ENCODE results near the gene DPYSL3. TPM values are rescaled to one million over a fixed set of nuclear protein-coding genes. Genes with fewer than 3 reads are reported as not detected.

Gene DPYSL3
- total and polyA plus RNA-seq, 4 donors, result 0.35 to 3.6 (median 1.7) TPM

GRCh38 chr5:147431586-147431985 lies 78.3 kb downstream of the DPYSL3 start:
- Histone ChIP-seq H3K9ac (ENCODE audit: low read depth in 1 of 2, low read length in 2 of 2) (no peak overlapping the region), H3K27me3 (ENCODE audit: control insufficient read depth in 4 of 4, insufficient read depth in 4 of 4, low read length in 3 of 4) (peaks cover 0 to 3% (median 0%) of the 10 kb centered on the region in 4 donors), H3K4me1 (ENCODE audit: control insufficient read depth in 4 of 4, insufficient read depth in 4 of 4, low read length in 3 of 4) (no peaks in the 10 kb centered on the region), H3K9me3 (ENCODE audit: control insufficient read depth in 4 of 4, low read length in 3 of 4) (no peaks in the 10 kb centered on the region), H3K36me3 (ENCODE audit: control insufficient read depth in 4 of 4, insufficient read depth in 3 of 4, low read depth in 1 of 4, low read length in 3 of 4) (no peaks in the 10 kb centered on the region), H3K27ac (ENCODE audit: low read depth in 1 of 2, low read length in 2 of 2) (no peak overlapping the region), H3K4me3 (ENCODE audit: low read depth in 1 of 3, low read length in 3 of 3) (no peak overlapping the region)
- DNase-seq (ENCODE audit: low spot score), result no peak
- TF ChIP-seq EGR1 (IDR thresholded peaks at IDR 0.05; ENCODE audit: low read depth in 2 of 2), result no peak
- TF ChIP-seq GABPA (IDR thresholded peaks at IDR 0.05 in 1 of 2, conservative IDR thresholded peaks at IDR 0.05 in 1 of 2), result no peak
- WGBS, result 67% methylated on average over 3 of the region's 3 CpGs

GRCh38 chr5:147430628-147431027 lies 79.2 kb downstream of the DPYSL3 start:
- Histone ChIP-seq H3K9ac (ENCODE audit: low read depth in 1 of 2, low read length in 2 of 2) (no peak overlapping the region), H3K4me3 (ENCODE audit: low read depth in 1 of 3, low read length in 3 of 3) (no peak overlapping the region), H3K9me3 (ENCODE audit: control insufficient read depth in 4 of 4, low read length in 3 of 4) (no peaks in the 10 kb centered on the region), H3K4me1 (ENCODE audit: control insufficient read depth in 4 of 4, insufficient read depth in 4 of 4, low read length in 3 of 4) (no peaks in the 10 kb centered on the region), H3K36me3 (ENCODE audit: control insufficient read depth in 4 of 4, insufficient read depth in 3 of 4, low read depth in 1 of 4, low read length in 3 of 4) (no peaks in the 10 kb centered on the region), H3K27me3 (ENCODE audit: control insufficient read depth in 4 of 4, insufficient read depth in 4 of 4, low read length in 3 of 4) (peaks cover 0 to 2% (median 0%) of the 10 kb centered on the region in 4 donors), H3K27ac (ENCODE audit: low read depth in 1 of 2, low read length in 2 of 2) (no peak overlapping the region)
- TF ChIP-seq FOXA1 (IDR thresholded peaks at IDR 0.05), result no peak
- no peak for TF ChIP-seq YY1 (IDR thresholded peaks at IDR 0.05)
- no peak for TF ChIP-seq SP1 (IDR thresholded peaks at IDR 0.05)
- TF ChIP-seq RXRA (IDR thresholded peaks at IDR 0.05), result no peak
- no peak for TF ChIP-seq HNF4G (IDR thresholded peaks at IDR 0.05)
- TF ChIP-seq TAF1 (conservative IDR thresholded peaks at IDR 0.05), result no peak
- no peak for TF ChIP-seq NR2F2 (IDR thresholded peaks at IDR 0.05)
- TF ChIP-seq, protein P1, sequence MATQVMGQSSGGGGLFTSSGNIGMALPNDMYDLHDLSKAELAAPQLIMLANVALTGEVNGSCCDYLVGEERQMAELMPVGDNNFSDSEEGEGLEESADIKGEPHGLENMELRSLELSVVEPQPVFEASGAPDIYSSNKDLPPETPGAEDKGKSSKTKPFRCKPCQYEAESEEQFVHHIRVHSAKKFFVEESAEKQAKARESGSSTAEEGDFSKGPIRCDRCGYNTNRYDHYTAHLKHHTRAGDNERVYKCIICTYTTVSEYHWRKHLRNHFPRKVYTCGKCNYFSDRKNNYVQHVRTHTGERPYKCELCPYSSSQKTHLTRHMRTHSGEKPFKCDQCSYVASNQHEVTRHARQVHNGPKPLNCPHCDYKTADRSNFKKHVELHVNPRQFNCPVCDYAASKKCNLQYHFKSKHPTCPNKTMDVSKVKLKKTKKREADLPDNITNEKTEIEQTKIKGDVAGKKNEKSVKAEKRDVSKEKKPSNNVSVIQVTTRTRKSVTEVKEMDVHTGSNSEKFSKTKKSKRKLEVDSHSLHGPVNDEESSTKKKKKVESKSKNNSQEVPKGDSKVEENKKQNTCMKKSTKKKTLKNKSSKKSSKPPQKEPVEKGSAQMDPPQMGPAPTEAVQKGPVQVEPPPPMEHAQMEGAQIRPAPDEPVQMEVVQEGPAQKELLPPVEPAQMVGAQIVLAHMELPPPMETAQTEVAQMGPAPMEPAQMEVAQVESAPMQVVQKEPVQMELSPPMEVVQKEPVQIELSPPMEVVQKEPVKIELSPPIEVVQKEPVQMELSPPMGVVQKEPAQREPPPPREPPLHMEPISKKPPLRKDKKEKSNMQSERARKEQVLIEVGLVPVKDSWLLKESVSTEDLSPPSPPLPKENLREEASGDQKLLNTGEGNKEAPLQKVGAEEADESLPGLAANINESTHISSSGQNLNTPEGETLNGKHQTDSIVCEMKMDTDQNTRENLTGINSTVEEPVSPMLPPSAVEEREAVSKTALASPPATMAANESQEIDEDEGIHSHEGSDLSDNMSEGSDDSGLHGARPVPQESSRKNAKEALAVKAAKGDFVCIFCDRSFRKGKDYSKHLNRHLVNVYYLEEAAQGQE (IDR thresholded peaks at IDR 0.05), result no peak
- TF ChIP-seq EGR1 (IDR thresholded peaks at IDR 0.05; ENCODE audit: low read depth in 2 of 2), result no peak
- TF ChIP-seq CTCF (IDR thresholded peaks at IDR 0.05; ENCODE audit: low read depth, low read length, missing input control), result no peak
- TF ChIP-seq JUND (IDR thresholded peaks at IDR 0.05), result no peak
- TF ChIP-seq FOXA2 (IDR thresholded peaks at IDR 0.05), result no peak
- no peak for TF ChIP-seq HNF4A (conservative IDR thresholded peaks at IDR 0.05)
- no peak for TF ChIP-seq ATF3 (IDR thresholded peaks at IDR 0.05)
- TF ChIP-seq, protein P2, sequence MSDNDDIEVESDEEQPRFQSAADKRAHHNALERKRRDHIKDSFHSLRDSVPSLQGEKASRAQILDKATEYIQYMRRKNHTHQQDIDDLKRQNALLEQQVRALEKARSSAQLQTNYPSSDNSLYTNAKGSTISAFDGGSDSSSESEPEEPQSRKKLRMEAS (IDR thresholded peaks at IDR 0.05), result no peak
- no peak for TF ChIP-seq RAD21 (IDR thresholded peaks at IDR 0.05)
- no peak for TF ChIP-seq GABPA (IDR thresholded peaks at IDR 0.05 in 1 of 2, conservative IDR thresholded peaks at IDR 0.05 in 1 of 2)
- TF ChIP-seq, protein P3, sequence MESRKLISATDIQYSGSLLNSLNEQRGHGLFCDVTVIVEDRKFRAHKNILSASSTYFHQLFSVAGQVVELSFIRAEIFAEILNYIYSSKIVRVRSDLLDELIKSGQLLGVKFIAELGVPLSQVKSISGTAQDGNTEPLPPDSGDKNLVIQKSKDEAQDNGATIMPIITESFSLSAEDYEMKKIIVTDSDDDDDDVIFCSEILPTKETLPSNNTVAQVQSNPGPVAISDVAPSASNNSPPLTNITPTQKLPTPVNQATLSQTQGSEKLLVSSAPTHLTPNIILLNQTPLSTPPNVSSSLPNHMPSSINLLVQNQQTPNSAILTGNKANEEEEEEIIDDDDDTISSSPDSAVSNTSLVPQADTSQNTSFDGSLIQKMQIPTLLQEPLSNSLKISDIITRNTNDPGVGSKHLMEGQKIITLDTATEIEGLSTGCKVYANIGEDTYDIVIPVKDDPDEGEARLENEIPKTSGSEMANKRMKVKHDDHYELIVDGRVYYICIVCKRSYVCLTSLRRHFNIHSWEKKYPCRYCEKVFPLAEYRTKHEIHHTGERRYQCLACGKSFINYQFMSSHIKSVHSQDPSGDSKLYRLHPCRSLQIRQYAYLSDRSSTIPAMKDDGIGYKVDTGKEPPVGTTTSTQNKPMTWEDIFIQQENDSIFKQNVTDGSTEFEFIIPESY (IDR thresholded peaks at IDR 0.05), result no peak
- WGBS, result 97% methylated on average over 2 of the region's 2 CpGs
- no peak for DNase-seq (ENCODE audit: low spot score)

Measured in liver (tissue), 9 donors.